ENCODE data around the gene RB1.

Gene RB1

GRCh38 chr13:48302871-48303358, 636 bp upstream of the RB1 start:
- ChIA-PET POLR2A (ENCODE audit: low non-redundant PET) (interaction anchor here (0.7 kb wide), 1 partner anchor 50 kb away, joined by 7 read pairs; no protein-coding TSS in a partner anchor), CTCF (interaction anchor here (0.6 kb wide), 1 partner anchor 490 kb away, joined by 3 read pairs; no protein-coding TSS in a partner anchor)
- peak overlapping the region; percentile 99 for H3K27ac ChIP-seq
- TF ChIP-seq, protein P1, sequence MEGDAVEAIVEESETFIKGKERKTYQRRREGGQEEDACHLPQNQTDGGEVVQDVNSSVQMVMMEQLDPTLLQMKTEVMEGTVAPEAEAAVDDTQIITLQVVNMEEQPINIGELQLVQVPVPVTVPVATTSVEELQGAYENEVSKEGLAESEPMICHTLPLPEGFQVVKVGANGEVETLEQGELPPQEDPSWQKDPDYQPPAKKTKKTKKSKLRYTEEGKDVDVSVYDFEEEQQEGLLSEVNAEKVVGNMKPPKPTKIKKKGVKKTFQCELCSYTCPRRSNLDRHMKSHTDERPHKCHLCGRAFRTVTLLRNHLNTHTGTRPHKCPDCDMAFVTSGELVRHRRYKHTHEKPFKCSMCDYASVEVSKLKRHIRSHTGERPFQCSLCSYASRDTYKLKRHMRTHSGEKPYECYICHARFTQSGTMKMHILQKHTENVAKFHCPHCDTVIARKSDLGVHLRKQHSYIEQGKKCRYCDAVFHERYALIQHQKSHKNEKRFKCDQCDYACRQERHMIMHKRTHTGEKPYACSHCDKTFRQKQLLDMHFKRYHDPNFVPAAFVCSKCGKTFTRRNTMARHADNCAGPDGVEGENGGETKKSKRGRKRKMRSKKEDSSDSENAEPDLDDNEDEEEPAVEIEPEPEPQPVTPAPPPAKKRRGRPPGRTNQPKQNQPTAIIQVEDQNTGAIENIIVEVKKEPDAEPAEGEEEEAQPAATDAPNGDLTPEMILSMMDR (conservative IDR thresholded peaks at IDR 0.05; ENCODE audit: low read depth) = no peak
- no peak for DNase-seq (ENCODE audit: low spot score)

- CTCF ChIA-PET = interaction anchor here (0.6 kb wide), 1 partner anchor 32 kb away, joined by 3 read pairs; no protein-coding TSS in a partner anchor
- POLR2A ChIA-PET (ENCODE audit: low non-redundant PET) = interaction anchor here (0.7 kb wide), 1 partner anchor 69 kb away, joined by 5 read pairs; no protein-coding TSS in a partner anchor
- H3K27ac ChIP-seq = peak overlapping the region; percentile 99
- TF ChIP-seq, protein P1 (conservative IDR thresholded peaks at IDR 0.05; ENCODE audit: low read depth) = no peak
- DNase-seq (ENCODE audit: low spot score) = peak; percentile 25
Measured at GRCh38 chr13:48304143-48304876, 759 bp downstream of the RB1 start.

GRCh38 chr13:48311223-48311622, 7.7 kb downstream of the RB1 start:
- no peak for DNase-seq (ENCODE audit: low spot score)
- POLR2A ChIA-PET (ENCODE audit: low non-redundant PET) = no interaction called here

GRCh38 chr13:48315969-48316650, 12.6 kb downstream of the RB1 start:
- no peak overlapping the region for H3K27ac ChIP-seq
- ChIA-PET CTCF (interaction anchor here (0.6 kb wide), 1 partner anchor 35 kb away, joined by 3 read pairs; no protein-coding TSS in a partner anchor), POLR2A (ENCODE audit: low non-redundant PET) (no interaction called here)
- no peak for DNase-seq (ENCODE audit: low spot score)
- TF ChIP-seq, protein P1 (conservative IDR thresholded peaks at IDR 0.05; ENCODE audit: low read depth) = no peak

More at GRCh38 chr13:48311223-48311622, 7.7 kb downstream of the RB1 start:
- TF ChIP-seq, protein P1 (conservative IDR thresholded peaks at IDR 0.05; ENCODE audit: low read depth) = no peak
- no peak overlapping the region for H3K27ac ChIP-seq
- CTCF ChIA-PET = interaction anchor here (0.6 kb wide), 1 partner anchor 320 kb away, joined by 4 read pairs; no protein-coding TSS in a partner anchor

- TF ChIP-seq, protein P1 (conservative IDR thresholded peaks at IDR 0.05; ENCODE audit: low read depth) = no peak
- DNase-seq (ENCODE audit: low spot score) = no peak
- CTCF ChIA-PET = interaction anchor here (0.6 kb wide), 1 partner anchor 36 kb away, joined by 3 read pairs; no protein-coding TSS in a partner anchor
- H3K27ac ChIP-seq = no peak overlapping the region
- POLR2A ChIA-PET (ENCODE audit: low non-redundant PET) = no interaction called here
Measured at GRCh38 chr13:48316826-48317510, 13.4 kb downstream of the RB1 start.

All from RWPE1 (cell line).